ENCODE measurements around the gene EEF1G.
"Not testable (repeated sequence)": the region's sequence is repeated elsewhere in the genome, so short reads cannot be mapped to it uniquely, and the experiment has no call there.

EEF1G gene

DNA sequence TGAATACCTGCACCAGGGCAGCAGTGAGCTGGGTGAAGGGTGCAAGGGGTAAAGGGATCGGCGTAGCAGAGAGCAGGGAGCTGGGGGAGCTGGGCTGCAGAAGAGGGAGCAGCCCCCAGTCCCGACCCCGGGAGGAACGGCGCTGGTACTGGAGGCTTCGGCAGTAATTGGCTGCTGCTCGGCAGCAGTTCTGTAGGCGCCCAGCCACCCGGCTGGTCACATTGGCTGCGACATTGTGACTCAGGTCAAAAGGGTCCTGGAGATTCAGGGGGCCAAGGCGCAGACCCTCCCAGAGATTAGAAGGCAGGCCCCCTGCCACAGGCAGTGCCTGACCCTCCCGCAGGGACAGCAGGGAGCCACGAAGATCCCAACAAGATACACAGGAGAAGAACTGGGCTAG, 2.1 kb upstream of the EEF1G start:
- no peak for DNase-seq

DNA sequence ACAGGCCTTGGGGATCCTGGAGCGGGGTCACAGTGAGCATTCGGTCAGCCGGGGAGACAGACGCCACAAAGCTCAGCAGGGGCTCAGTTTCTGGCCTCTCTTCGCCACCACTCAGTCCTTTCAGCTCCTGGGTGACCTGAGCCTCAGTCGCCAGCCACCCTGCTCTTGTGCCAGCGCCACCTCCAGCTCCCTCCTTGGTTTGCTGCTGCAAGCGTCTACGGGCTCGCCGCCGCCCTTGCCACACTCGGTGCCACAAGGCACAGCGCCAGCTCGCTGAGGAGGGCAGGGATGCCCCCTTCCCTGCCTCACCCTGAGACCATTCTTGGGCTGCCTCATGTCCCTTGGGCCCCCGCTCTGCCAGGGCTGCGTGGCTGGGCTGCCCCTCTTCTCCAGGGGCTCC, 1.5 kb upstream of the EEF1G start:
- DNase-seq: no peak

DNA sequence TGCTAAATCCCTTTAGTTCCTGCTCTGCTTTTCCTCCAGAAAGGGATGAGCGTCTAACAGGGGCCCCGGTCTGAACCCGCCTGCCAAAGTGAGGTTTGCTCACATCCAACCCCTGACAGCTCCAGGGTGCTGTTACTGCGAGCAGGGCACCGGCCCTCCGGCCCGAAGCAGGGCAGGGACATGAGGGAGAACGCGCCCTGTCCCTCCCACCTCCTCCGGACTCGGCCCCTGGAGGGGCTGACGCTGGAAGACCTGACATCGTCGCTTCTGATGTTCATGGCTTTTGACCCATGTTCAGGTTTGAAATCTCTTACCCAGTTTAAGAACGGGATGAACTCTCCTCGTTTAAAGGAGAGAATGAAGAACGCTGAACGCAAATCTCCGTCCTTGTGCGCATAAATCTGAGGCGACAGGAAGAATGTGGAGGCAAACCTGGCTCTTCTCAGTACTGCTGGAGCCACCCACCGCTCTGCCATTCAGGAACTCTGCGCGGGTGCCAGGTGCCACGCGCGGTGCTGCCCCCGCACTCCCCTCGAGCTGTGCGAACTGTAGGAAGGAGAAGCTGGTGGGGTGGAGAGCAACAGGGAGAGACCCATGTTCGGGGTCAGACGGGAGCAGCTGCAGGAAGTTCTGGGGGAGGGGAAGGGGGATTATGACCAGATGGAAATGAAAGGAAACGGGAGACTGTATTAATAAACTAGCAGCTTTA, 826 bp upstream of the EEF1G start:
- no peak for DNase-seq

DNA sequence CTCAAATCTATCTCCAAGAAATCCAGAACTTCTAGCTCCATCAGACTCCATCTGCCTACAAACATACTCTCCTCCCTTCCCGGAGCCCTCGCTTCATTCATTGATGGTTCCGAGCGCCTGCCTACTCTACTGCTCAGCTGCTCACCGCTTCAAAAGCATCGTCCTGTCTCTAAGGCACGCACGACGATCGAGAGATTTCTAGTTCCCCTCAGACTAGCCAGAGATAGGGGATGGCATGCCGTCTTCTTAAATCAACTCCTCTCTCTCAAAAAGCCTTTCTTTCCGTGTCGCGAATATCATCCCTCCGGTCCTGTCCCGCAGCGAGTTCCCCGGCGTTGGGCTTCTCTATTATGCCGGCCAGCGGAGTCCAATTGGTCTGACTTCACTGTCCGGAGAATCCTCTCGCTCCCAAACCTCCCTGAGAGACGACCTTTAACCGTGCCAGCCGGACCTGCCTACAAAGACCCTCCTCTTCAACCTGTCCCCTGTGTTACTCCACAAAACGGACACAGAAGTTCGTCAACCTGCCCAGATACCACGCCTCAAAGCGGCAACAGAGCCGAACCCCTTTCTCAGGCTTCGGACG, 592 bp downstream of the EEF1G start:
- DNase-seq: peak; percentile 39

DNA sequence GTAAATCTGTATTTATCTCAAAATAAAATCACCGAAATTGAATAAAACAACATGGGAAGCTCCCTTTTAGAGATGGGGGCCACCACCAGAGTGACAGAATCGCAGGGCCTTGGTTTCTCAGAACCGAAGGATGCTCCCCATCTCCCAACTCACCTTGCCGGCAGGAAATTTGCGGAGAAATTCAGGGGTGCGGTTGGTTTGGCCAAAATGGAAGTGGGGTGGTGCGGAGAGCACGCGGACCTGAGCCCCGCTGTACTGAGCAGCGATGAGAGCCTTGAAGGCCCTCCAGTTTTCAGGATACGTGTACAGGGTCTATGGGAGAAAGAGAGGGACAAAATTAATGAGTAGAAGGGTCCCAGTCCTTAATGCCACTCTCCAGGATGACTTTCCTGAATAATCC, 1.3 kb downstream of the EEF1G start:
- no peak for DNase-seq

DNA sequence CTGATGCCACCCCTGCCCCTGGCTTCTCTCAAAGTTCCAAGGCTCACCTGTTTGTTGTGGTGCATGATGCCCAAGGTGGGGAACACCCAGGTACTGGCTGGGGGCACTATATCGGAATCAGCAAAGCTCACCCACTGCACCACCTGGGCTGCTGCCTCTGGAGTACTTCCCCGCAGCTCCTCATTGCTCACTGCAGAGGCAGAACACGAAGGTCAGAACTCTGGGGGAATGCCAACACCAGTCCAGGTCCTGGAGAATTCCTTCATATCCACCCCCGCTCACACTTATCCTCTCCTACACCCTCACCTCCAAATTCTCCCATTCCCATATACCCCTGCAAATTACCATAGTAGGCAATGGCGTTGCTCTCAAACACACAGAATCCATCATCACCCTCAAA, 2.2 kb downstream of the EEF1G start:
- not testable (repeated sequence) for DNase-seq

DNA sequence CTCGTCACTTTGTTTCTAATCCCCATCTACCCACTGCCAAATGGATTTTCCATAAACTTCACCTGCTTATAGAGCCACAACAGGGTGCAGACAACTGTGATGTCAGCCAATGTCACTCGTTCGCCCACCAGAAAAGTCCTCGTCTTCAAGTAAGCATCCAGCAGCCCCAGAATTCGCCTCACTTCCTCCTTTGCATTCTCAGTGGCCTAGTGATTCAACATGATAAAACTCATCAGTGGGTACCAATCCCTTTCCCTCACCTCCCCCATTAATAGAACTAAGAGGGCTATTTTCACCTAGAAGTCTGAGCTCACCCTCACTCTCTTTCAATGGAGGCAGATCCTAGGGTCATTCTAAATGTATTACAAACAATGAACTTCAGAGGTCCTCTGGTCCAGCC, 2.8 kb downstream of the EEF1G start:
- not testable (repeated sequence) for DNase-seq

DNA sequence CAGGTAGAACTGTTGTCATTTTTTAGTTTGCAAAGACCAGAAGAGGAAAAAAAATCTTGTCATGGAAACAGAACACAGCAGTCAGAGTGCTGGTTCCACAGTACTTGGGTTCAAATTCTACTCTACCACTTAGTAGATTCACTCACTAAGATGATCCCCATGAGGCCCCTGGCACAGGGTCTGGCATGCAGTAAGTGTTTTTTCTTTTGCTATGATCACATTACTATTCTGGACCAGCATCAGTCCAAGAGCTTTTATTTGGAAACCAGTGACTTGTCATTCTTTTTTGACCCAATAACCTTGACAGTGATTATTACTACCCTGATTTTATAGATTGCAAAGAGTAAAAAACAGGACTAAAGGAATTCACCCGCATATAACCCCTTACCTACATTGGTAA, 4.1 kb downstream of the EEF1G start:
- DNase-seq: no peak

DNA sequence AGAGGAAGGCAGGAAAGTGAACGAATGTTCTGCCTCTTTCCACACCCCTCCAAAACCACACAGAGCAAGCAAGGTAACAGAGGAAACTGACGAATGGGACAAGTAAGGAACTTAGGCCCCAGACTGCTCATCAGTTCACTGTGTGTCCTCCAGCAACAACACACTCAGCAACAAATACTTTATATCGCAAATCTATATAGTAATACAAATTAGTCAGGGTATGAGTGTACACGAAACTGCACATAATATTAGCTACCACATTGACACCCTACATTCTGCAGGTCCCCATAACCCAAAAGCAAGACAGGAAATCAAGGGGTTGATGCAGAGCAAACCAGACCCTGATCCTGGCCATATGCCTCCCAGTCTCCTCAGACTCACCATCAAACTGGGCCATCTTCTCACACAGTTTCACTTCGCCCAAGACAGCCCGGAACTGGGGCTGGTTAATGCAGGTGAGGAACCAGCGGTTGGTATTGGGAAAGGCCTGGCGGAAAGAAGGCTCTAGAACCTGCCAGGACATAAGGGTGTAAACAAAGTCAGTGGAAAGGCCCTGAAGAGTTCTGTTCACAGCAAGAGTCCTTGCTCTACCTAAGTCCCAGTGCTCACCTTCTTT, 6.6 kb downstream of the EEF1G start:
- no peak for DNase-seq

DNA sequence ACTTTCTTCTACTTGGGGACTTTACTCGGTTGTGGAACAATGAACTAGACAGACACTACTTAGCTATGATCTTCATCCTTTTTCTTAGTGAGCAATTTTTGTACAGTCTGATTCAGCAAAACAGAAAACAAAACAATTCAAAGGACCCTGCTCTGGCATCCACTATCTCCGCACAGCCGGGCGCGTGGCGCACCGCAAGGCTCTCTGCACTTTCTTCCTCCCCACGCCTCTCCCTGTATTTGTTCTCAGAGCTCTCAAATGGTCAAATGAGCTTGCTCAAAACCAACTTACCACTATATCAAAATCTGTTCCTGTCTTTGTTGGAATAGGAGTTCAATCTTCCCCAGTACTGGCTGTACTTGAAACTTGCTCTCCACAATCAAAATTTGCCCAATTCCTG, 7.4 kb downstream of the EEF1G start:
- DNase-seq: no peak

DNA sequence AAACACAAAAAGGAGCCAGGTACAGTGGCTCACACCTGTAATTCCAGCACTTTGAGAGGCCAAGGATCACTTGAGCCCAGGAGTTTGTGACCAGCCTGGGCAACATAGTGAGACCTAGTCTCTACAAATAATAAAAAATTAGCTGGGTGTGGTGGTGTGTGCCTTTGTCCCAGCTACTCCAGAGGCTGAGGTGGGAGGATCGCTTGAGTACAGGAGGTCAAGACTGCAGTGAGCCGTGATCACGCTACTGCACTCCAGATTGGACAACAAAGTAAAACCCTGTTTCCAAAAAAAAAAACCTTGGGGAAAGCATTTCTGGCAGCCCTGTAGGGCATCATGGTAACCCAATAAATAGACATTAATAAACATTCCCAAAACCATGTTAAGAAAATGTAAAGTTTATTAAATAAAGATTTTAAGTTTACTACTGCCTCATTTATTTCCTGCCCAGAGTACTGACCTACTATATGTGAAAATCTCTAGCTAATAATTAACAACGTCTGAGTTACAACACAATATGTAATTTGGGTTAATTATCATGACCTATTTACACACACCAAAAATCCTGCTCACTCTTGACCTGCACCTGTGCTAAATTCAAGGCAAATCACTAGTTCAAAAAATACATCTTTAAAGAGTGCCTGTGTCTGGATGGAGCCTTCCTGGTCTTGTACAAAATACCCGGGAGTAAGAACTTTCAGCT, 8.4 kb downstream of the EEF1G start:
- DNase-seq: no peak

DNA sequence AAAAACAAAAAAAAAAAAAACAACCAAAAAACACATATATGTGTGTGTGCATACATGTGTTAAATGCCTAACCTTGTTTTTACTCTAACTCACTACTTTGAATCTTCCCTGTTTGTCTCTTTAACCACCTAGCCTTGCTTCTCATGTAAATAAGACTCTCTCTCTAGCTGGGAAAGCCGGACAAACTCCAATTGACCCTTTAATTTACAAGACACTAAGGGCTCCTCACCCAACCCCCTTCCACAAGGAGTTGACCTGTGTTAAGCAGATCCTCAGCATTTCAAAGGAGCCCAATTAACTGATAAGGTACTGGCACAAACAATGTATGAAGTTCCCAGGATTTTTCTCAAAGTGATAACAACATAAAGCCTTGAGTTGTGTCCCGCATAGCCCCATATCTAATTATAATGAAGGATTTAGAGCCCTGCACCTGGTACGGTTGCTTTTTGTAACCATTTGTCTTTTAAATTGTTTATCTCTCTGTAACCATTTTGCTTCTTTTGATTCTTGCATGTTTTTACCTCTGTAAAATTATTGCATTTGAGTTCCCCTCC, 11.9 kb downstream of the EEF1G start:
- not testable (repeated sequence) for DNase-seq

DNA sequence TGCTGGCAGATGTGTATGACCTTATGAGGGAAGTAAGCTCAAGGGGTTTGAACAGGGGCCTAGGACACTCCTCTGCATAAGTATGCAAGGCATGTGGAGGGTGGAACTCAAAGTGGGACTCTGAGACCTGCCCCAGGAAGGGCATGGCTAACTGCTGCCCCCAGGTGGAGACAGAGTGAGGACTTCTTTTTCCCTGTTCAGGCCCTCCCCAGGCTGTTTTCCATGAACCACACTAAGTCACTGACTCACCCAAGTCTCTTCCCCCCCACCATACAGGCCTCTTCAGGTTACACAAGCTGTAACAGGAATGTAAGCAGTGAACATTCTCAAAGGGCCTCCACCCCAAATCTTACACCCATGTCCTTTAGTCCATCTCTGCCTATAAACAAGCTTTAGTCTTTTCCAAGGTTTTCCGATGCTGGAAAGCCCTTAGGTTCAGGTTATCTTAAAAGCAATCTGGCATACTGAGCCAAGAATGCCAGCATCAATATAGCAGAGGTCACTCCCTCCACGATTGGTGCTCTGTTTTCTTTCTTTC, 13.1 kb downstream of the EEF1G start:
- peak; percentile 81 for DNase-seq

DNA sequence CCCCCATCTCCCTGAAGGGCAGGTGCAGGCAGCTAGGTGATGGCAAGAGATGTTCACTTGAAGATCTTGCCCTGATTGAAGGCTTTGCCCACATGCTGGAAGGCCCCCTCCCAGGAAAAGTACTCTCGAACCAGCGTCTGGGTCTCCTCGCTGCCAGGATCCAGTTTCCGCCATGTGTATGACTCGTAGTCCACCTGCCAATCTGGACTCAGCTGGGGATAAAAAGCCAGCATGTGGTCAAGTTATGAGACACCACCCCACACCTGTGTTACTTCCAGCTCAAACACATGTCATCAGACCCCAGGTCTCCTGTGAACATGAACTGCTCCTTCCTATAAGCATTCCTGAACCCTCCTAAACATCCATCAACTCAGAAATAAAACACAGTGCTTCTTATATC, 14.1 kb downstream of the EEF1G start:
- DNase-seq: not testable (repeated sequence)

DNA sequence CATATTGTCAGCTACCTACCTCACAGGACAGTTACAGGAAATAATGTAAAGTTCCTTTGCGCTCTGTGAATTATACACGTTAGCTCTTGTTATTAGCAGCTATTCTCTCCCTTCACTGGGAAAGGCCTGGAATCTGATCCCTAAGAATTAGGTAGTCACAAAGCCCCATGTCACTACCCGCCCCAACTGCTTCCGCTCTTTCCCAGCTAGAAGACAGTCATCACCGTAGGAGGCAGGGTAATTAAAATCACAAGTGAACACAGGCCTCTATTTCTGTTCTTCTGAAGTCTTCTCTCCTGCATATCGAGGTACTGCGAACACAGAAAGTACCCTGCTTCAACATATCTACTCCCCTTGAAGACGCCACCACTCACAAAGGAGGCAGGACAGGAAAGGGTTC, 14.5 kb downstream of the EEF1G start:
- no peak for DNase-seq

DNA sequence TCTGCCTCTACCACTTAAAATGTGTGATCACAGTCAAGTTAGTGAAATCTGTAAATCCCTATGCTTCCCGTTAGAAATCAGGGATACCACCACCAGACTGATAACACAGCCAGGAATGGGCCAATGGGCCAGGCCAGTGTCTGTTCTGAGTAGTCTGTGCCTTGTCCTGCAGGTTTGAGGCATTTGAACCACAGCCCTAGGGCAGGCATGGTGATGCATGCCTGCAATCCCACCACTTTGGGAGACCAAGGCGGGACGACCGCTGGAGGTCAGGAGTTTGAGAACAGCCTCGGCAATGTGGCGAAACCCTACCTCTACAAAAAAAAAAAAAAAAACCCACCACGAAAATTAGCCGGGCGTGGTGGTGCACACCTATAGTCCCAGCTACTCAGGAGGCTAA, 15.0 kb downstream of the EEF1G start:
- no peak for DNase-seq

DNA sequence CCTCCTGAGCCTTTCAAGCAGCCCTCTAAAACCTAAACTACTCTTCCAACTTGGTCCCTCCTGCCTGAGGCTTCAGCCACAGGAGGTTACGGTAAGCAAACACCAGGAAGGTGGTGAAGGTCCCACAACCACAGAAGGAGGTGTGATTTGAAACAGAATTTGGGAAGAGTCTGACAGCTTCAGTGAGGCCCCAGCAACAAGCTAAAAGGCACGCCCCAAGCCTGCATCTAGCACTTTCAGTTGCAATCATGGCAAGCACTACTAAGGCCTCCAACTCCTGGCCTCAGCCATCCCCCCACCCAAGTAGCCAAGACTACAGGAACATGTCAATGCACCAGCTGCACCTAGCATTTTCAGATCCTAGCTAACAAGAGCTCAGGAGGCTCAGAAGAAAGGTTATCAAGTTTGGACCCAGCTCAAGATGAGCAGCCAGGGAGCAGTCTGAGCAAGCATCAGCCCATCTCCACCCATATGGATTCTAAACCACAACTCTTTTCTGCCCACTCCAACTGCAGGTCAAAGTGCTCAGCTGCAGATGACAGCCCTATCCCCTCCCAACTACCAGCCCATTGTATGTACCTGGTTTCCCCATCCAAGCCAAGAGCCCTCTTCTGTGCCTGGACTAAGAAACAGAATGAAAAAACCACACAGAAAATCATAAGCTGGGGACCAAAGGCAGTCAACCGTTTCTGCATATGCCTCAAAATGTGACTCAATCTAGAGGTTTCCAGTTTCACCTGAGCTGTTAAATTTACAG, 16.6 kb downstream of the EEF1G start:
- DNase-seq: peak; percentile 49

DNA sequence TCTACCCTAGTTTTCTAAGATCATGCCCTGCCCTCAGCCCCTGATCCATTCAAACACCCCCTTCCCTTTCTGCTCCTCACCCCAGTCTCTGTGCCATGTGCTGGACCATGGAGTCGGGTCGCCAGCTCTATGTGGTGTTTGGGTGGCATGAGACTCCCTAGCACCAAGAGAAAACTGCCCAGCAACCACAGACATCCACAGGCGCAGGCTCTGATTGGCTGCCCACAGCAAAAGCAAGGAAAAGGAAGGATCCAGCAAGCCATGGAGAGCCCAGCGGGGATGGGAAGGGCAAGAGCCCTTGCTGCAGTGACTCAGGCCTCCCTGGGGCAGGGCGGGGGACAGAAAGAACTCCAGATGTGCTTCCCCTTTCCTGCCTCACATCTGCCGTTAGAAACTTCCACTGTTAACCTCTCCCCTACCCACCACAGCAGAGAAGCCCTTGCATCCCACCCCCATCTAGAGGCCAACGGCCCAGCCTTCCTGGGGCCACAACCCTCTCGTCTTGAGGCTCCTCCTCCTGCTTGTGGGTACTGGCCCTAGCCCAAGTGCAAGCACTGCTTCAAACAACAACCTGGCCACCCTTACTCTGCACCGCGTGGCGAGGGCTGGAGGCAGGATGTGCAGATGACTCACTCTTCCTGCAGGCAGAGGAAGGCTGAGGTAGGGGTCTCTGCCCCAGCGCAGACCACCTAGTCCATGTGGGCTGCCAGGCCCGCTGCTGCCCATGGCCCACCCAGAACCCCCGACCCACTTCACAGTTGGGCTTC, 17.4 kb downstream of the EEF1G start:
- DNase-seq: peak; percentile 76

DNA sequence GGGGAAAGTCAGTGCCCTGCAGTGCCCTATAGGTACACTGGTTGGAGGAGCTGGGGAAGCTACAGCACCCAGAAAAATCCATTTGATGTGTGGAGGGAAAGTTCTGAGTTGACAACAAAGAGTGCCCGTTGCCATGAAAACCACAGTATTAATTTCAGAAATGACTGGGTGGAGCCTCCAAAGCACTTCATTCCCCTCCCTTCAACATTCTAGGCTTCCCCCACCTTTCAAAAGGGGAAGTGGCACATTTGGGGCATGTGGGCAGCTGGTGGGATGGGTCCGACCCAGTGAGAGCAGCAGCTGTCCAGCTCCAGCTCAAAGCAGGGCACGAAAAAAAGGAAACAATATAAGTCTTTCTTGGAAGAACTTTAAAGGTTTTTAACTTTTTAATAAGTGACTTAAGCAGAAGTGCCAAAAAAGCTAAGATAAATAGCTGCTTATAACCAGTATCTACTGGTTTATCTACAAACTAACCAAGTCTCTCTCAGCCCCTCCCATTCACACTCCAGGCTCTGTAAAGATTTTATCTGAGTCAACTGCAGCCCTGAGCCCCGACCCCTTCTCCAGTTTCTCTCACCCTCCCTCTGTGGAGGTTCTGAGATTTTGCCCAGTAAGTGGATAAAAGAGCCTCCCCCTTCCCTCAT, 18.1 kb downstream of the EEF1G start:
- DNase-seq: peak; percentile 62

DNA sequence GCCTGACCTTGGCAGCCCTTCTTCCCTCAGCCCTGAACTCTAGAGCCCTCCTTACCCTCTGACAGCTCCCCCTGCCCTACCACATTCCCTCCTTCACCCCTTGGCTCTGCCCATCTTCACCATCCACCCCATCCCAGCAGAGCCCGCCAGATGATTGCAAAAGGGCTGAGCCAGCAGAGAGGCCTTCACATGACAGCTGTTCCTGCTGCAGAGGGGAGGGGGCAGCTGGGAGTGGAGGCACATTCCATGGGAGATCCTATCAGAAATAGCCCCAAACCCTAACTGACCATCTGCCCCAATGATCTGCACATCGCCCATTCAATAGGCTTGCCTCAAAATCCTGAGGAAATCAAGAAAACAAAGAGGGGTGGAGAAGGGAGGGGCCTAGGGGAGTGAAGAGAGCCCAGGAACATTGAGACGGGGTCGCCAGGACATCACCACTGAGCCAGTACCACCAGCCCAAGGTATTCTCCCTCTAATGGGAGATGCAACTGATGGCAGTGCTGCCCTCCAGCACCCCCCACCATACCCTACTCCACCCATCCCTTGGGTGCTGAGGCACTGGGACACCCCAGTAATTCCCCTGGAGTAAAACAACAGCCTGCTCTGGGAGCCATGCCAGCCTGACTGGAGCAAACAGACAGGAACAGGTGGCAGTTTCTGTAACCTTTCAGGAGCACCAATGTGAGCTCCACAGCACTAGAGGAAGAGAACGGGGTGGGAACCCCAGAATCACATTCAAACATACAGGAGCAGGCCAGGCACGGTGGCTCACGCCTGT, 19.1 kb downstream of the EEF1G start:
- no peak for DNase-seq

All from activated naive CD4-positive, alpha-beta T cell treated with Interleukin-2 at 50 U/mL for 16 hours (primary cell).